ENCODE results near the gene CASKIN1. TPM values are rescaled to one million over a fixed set of nuclear protein-coding genes. Genes with fewer than 3 reads are reported as not detected.

Gene CASKIN1
- total and polyA plus RNA-seq, 4 donors: 10.4 to 86.2 (median 56.2) TPM

DNA sequence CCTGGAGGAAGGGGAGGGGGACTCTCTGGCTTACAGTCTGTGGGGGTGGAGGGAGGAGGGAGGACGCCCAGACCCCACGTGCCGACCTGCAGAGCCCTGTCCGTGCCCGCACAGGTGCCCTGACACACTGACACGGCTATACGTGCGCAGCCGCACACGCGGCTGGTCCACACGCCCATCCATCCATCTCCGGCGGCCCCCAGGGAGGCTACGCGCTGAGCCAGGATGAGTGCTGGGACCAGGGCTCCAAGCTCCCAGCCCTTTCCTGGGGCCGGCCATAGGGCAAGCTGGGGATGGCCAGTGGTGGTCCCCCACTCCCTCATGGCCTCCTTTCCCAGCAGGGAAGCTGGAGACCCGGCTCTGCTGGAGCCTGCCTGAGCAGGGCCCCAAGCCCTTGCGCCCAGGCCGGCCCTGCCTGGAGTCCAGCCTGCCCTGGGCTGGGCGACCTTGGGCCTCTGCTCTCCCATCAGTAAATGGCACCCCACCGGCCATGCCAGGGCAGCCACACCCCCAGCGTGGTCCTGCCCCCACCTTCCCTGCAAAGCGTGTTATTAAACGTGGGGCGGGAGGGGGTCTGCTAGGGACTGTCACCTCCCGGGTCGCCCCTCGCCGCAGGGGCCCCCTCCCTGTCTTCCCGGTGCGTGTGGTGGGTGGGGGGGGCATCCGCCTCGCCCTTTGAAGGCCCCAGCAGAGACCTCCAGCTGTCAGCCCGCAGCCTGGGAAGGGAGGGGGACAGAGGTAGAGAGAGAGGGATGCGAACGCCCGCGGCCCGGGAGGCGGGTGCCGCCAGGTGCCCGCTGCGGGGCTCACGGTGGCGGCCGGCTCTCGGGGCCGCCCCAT lies 863 bp downstream of the CASKIN1 start:
- H3K9me3 ChIP-seq (ENCODE audit: control insufficient read depth, insufficient read depth, low read length): no peaks in the 10 kb centered on the region
- no peak overlapping the region for H3K27ac ChIP-seq (ENCODE audit: low read depth, low read length)
- WGBS (ENCODE audit: insufficient coverage): 2% methylated on average over 44 of the region's 49 CpGs
- H3K4me1 ChIP-seq (ENCODE audit: control insufficient read depth, insufficient read depth, low read length): peaks cover 48% of the 10 kb centered on the region
- peak overlapping the region; percentile 36 for H3K4me3 ChIP-seq (ENCODE audit: low read depth, low read length)
- H3K27me3 ChIP-seq (ENCODE audit: control insufficient read depth, insufficient read depth, low read length): peaks cover 3% of the 10 kb centered on the region
- DNase-seq (ENCODE audit: low read depth in 4 of 6, low spot score in 6 of 6): peak in 1 of 6 donors; percentile 54
- peaks cover 39% of the 10 kb centered on the region for H3K36me3 ChIP-seq (ENCODE audit: control insufficient read depth, insufficient read depth, low read length)

DNA sequence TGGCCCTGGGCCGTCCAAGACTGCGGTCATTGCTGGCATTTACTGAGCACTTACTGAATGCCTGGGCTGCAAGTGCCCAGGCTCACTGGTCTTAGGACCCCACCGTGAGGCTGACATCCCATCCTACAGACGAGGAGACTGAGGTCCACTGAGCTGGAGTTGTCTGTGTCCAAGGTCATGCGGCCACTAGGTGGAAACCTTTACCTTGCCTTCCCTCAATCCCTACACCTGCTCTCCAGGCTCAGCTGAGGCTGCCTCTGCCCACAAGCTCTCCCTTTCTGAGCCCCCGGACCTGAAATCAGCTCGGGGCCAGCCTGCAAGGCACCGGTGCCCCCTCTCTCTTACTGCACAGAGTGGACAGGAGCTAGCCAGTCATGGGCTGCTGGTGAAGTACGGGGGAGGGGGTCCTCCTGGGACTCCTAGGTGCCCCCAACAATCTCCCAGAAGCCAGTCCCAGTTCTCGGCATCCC lies 1.5 kb downstream of the CASKIN1 start:
- Histone ChIP-seq H3K27me3 (ENCODE audit: control insufficient read depth, insufficient read depth, low read length) (peaks cover 3% of the 10 kb centered on the region), H3K36me3 (ENCODE audit: control insufficient read depth, insufficient read depth, low read length) (peaks cover 45% of the 10 kb centered on the region), H3K4me1 (ENCODE audit: control insufficient read depth, insufficient read depth, low read length) (peaks cover 54% of the 10 kb centered on the region), H3K9me3 (ENCODE audit: control insufficient read depth, insufficient read depth, low read length) (no peaks in the 10 kb centered on the region), H3K27ac (ENCODE audit: low read depth, low read length) (no peak overlapping the region), H3K4me3 (ENCODE audit: low read depth, low read length) (peak overlapping the region; percentile 36)
- DNase-seq (ENCODE audit: low read depth in 4 of 6, low spot score in 6 of 6): peak in 2 of 6 donors; percentile 37 to 83
- WGBS (ENCODE audit: insufficient coverage): 32% methylated on average over 7 of the region's 10 CpGs

DNA sequence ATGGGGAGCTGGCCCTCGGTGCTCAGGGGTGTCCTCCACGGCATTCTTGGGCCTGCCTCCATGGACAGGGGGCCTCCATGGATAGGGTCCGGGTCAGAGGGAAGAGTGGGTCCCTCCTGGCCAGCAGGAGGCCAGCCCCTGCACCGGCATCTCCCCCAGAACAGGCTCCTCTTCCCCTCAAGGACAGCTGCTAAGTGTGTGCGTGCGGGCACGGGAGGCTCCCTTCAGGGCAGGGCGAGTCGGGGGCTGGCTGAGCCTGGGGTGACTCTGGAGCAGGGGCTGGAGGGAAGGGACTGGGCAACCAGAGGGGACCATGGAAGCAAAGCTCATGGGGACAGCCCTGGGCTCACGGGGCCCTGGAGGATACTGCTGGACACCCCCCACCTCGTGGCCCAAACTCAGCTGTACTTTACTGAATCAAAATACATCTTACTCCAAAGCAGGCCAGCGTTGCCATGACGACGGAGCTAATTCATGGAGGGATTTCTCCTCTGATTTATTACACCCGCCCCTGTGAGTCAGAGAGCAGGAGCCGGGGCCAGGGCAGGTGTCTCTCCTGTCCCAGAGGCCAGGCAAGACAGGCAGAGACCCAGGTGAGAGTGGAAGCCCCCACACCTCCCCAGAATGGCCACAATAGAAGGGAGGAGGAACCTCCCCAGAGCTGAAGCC lies 2.1 kb downstream of the CASKIN1 start:
- no peak overlapping the region for H3K27ac ChIP-seq (ENCODE audit: low read depth, low read length)
- WGBS (ENCODE audit: insufficient coverage): 42% methylated on average over 11 of the region's 16 CpGs
- H3K36me3 ChIP-seq (ENCODE audit: control insufficient read depth, insufficient read depth, low read length): peaks cover 51% of the 10 kb centered on the region
- H3K9me3 ChIP-seq (ENCODE audit: control insufficient read depth, insufficient read depth, low read length): no peaks in the 10 kb centered on the region
- peak in 1 of 6 donors; percentile 45 for DNase-seq (ENCODE audit: low read depth in 4 of 6, low spot score in 6 of 6)
- H3K4me1 ChIP-seq (ENCODE audit: control insufficient read depth, insufficient read depth, low read length): peaks cover 55% of the 10 kb centered on the region
- H3K4me3 ChIP-seq (ENCODE audit: low read depth, low read length): peak overlapping the region; percentile 36
- H3K27me3 ChIP-seq (ENCODE audit: control insufficient read depth, insufficient read depth, low read length): peaks cover 3% of the 10 kb centered on the region

DNA sequence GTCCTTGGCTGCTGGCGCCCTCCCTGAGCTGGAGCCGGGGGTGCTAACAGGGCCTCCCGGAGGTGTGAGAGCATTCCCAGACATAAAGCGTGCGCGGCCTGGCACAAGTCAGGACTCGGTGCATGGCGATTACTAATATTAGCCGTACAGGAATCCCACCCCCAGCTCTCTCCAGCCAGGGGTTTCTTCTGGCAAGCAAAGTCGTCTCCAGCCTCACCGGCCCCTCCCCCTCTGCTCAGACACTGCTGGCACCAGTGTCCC lies 5.0 kb downstream of the CASKIN1 start:
- 63% methylated on average over 11 of the region's 11 CpGs for WGBS (ENCODE audit: insufficient coverage)
- DNase-seq (ENCODE audit: low read depth in 4 of 6, low spot score in 6 of 6): no peak
- Histone ChIP-seq H3K27ac (ENCODE audit: low read depth, low read length) (no peak overlapping the region), H3K27me3 (ENCODE audit: control insufficient read depth, insufficient read depth, low read length) (no peaks in the 10 kb centered on the region), H3K9me3 (ENCODE audit: control insufficient read depth, insufficient read depth, low read length) (no peaks in the 10 kb centered on the region), H3K36me3 (ENCODE audit: control insufficient read depth, insufficient read depth, low read length) (peaks cover 80% of the 10 kb centered on the region), H3K4me3 (ENCODE audit: low read depth, low read length) (no peak overlapping the region), H3K4me1 (ENCODE audit: control insufficient read depth, insufficient read depth, low read length) (peaks cover 49% of the 10 kb centered on the region)

DNA sequence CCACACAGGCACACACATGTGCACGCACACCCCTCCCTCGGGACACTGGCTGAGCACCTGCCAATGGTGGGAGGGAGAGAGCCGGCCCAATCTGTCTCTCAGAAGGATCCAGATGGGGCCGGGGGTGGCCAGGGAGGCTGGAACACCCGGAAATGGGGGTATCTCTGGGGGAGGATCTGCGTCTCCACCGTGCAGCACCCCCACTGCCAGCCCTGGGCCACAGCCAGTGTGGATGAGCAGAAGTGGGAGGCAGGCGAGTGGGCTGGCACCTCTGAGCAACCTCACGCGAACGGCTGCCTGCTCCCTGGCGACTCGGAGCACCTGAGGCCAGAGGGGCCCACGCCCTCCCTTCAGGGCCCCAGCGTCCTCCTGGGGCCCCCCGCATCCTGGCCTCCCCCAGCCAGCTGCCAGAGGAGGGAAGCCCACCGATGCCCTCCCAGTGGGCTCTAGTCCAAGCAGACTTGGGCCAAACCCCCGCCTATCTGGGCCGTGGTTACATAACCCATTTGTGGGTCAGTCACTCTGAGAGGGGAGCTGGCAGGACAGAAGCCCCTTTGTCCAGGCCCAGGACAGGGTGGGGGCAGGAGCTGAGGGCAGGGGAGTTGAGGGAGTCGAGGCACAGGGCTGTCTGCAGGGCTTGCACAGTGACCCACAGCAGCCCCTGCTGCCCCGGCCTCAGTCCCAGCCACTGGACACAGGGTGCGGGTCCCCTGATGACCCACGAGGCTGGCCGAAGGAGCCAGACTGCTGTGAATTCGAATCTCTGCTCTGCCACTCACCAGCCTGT lies 5.6 kb downstream of the CASKIN1 start:
- H3K4me3 ChIP-seq (ENCODE audit: low read depth, low read length): no peak overlapping the region
- no peak overlapping the region for H3K27ac ChIP-seq (ENCODE audit: low read depth, low read length)
- H3K9me3 ChIP-seq (ENCODE audit: control insufficient read depth, insufficient read depth, low read length): no peaks in the 10 kb centered on the region
- H3K4me1 ChIP-seq (ENCODE audit: control insufficient read depth, insufficient read depth, low read length): peaks cover 49% of the 10 kb centered on the region
- WGBS (ENCODE audit: insufficient coverage): 59% methylated on average over 25 of the region's 25 CpGs
- H3K36me3 ChIP-seq (ENCODE audit: control insufficient read depth, insufficient read depth, low read length): peaks cover 85% of the 10 kb centered on the region
- DNase-seq (ENCODE audit: low read depth in 4 of 6, low spot score in 6 of 6): peak in 1 of 6 donors; percentile 57
- H3K27me3 ChIP-seq (ENCODE audit: control insufficient read depth, insufficient read depth, low read length): no peaks in the 10 kb centered on the region

DNA sequence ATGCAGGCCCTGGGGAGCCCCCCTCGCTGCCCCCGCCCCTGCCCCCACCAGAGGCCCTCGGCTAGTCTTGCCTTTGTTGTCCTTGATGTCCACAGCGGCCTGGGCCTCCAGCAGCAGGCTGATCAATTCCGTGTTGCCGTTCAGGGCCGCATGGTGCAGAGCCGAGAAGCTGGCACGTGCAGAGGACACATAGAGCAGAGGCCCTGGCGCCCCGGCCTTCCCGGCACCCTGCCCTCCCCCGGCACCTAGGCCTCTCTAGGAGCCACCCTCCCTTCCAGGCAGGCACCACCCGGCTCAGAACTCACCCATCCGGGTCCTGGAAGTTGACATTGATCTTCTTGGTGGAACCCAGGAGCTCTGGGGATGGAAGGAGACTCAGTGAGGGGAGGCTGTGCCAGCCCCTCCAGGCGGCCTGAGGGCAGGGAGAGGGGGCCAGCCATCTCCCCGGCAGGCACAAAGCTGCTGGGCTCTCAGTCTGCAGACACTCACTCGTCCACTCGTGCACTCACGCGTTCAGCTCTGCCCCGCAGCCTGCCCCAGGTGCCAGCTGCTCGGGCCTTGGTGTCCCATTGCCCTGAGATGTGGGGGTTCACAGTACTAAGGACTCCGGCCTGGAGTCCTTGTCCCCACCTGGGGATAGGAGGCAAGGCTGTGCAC lies 6.3 kb downstream of the CASKIN1 start:
- Histone ChIP-seq H3K36me3 (ENCODE audit: control insufficient read depth, insufficient read depth, low read length) (peaks cover 93% of the 10 kb centered on the region), H3K9me3 (ENCODE audit: control insufficient read depth, insufficient read depth, low read length) (no peaks in the 10 kb centered on the region), H3K27ac (ENCODE audit: low read depth, low read length) (no peak overlapping the region), H3K27me3 (ENCODE audit: control insufficient read depth, insufficient read depth, low read length) (no peaks in the 10 kb centered on the region), H3K4me3 (ENCODE audit: low read depth, low read length) (no peak overlapping the region), H3K4me1 (ENCODE audit: control insufficient read depth, insufficient read depth, low read length) (peaks cover 42% of the 10 kb centered on the region)
- no peak for DNase-seq (ENCODE audit: low read depth in 4 of 6, low spot score in 6 of 6)
- WGBS (ENCODE audit: insufficient coverage): 72% methylated on average over 24 of the region's 24 CpGs

DNA sequence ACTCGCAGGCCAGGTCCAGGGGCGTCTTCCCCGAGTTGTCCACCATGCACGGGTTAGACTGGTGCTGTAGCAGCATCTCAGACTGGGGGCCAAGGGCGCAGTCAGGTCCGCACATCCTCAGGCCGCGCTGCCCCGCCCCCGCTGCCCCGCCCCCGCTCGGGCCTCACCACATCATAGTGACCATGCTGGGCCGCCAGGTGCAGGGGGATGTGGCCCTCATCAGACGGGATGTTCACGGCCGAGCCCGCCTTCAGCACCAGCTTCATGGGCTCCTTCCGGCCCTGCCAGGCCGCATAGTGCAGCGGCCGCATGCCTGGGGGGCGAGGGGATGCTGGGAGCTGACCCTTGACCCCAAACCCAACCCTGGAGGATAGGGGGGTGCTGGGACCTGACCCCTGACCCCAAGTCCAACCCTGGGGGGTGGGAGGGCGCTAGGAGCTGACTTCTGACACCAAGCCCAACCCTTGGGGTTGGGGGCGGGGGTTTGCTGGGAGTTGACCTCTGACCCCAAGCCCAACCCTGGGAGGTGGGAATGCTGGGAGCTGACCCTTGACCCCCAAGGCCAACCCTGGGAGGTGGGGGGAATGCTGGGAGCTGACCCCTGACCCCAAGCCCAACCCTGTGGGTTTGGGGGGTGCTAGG lies 7.0 kb downstream of the CASKIN1 start:
- H3K9me3 ChIP-seq (ENCODE audit: control insufficient read depth, insufficient read depth, low read length): no peaks in the 10 kb centered on the region
- no peak for DNase-seq (ENCODE audit: low read depth in 4 of 6, low spot score in 6 of 6)
- H3K4me1 ChIP-seq (ENCODE audit: control insufficient read depth, insufficient read depth, low read length): peaks cover 34% of the 10 kb centered on the region
- H3K27me3 ChIP-seq (ENCODE audit: control insufficient read depth, insufficient read depth, low read length): no peaks in the 10 kb centered on the region
- peaks cover 96% of the 10 kb centered on the region for H3K36me3 ChIP-seq (ENCODE audit: control insufficient read depth, insufficient read depth, low read length)
- no peak overlapping the region for H3K4me3 ChIP-seq (ENCODE audit: low read depth, low read length)
- WGBS (ENCODE audit: insufficient coverage): 81% methylated on average over 19 of the region's 25 CpGs
- H3K27ac ChIP-seq (ENCODE audit: low read depth, low read length): no peak overlapping the region

DNA sequence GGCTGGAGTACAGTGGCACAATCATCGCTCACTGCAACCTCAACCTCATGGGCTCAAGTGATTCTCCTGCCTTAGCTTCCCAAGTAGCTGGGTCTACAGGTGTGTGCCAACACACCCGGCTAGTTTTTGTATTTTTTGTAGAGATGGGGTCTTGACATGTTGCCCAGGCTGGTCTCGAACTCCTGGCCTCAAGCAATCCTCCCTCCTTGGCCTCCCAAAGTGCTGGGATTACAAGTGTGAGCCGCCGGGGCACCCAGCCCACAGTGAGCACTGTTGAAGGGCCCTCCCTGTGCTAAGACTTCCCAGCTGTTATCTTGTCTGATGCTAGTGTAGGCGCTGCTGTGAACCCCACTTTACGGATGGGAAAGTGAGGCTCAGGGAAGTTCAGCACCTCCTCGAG lies 8.0 kb downstream of the CASKIN1 start:
- no peak overlapping the region for H3K4me3 ChIP-seq (ENCODE audit: low read depth, low read length)
- H3K27ac ChIP-seq (ENCODE audit: low read depth, low read length): no peak overlapping the region
- DNase-seq (ENCODE audit: low read depth in 4 of 6, low spot score in 6 of 6): no peak
- WGBS (ENCODE audit: insufficient coverage): 92% methylated on average over 7 of the region's 8 CpGs
- H3K9me3 ChIP-seq (ENCODE audit: control insufficient read depth, insufficient read depth, low read length): no peaks in the 10 kb centered on the region
- peaks cover 26% of the 10 kb centered on the region for H3K4me1 ChIP-seq (ENCODE audit: control insufficient read depth, insufficient read depth, low read length)
- H3K36me3 ChIP-seq (ENCODE audit: control insufficient read depth, insufficient read depth, low read length): peaks cover 97% of the 10 kb centered on the region
- H3K27me3 ChIP-seq (ENCODE audit: control insufficient read depth, insufficient read depth, low read length): no peaks in the 10 kb centered on the region

DNA sequence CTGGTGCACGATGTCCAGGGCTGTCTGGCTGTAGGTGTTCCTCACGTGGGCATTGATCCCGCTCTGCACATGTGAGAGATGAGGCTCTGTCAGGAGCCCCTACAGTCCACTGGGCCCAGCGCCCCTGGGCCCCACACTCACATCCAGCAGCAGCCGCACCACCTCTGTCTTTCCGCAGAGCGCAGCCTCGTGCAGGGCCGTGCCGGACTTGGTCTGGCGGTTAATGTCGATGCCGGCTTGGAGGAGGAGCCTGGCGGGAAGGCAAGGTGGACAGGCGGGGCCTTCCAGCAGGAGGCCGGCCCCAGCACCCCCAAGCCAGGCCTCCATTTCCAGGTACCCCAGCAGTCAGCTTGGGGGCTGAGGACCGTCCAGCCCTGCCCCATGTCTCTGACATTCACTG lies 9.2 kb downstream of the CASKIN1 start:
- WGBS (ENCODE audit: insufficient coverage): 83% methylated on average over 17 of the region's 17 CpGs
- Histone ChIP-seq H3K4me3 (ENCODE audit: low read depth, low read length) (no peak overlapping the region), H3K4me1 (ENCODE audit: control insufficient read depth, insufficient read depth, low read length) (peaks cover 23% of the 10 kb centered on the region), H3K27ac (ENCODE audit: low read depth, low read length) (no peak overlapping the region), H3K9me3 (ENCODE audit: control insufficient read depth, insufficient read depth, low read length) (no peaks in the 10 kb centered on the region), H3K36me3 (ENCODE audit: control insufficient read depth, insufficient read depth, low read length) (peaks cover 100% of the 10 kb centered on the region), H3K27me3 (ENCODE audit: control insufficient read depth, insufficient read depth, low read length) (no peaks in the 10 kb centered on the region)
- no peak for DNase-seq (ENCODE audit: low read depth in 4 of 6, low spot score in 6 of 6)

All from spinal cord (tissue), 10 donors.